ENCODE data around the gene KCND3.

DNA sequence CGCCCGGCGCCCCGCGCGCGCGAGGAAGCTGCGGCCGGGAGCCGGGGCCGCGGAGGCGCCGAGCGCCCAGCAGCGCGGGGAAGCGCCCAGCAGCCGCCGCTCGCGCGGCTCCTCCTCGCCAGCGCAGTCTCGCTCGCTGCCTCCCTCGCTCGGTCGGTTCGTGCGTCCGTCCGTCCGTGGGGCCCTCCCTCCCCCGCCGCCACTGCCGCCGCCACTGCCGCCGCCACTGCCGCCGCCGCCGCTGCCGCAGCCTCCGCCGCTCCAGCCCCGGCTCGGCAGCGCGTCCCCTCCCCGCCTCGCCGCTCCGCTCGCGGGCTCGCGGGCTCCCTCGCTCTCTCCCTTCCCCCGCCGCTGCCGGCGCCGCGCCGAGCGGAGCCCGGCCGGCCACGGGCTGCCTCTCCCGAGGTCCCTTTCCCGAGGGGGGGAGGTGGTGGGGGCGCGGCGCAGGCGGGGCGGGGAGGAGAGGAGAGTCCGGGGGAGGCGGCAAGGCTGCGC is at the start of gene KCND3:
- TF ChIP-seq, protein P1, sequence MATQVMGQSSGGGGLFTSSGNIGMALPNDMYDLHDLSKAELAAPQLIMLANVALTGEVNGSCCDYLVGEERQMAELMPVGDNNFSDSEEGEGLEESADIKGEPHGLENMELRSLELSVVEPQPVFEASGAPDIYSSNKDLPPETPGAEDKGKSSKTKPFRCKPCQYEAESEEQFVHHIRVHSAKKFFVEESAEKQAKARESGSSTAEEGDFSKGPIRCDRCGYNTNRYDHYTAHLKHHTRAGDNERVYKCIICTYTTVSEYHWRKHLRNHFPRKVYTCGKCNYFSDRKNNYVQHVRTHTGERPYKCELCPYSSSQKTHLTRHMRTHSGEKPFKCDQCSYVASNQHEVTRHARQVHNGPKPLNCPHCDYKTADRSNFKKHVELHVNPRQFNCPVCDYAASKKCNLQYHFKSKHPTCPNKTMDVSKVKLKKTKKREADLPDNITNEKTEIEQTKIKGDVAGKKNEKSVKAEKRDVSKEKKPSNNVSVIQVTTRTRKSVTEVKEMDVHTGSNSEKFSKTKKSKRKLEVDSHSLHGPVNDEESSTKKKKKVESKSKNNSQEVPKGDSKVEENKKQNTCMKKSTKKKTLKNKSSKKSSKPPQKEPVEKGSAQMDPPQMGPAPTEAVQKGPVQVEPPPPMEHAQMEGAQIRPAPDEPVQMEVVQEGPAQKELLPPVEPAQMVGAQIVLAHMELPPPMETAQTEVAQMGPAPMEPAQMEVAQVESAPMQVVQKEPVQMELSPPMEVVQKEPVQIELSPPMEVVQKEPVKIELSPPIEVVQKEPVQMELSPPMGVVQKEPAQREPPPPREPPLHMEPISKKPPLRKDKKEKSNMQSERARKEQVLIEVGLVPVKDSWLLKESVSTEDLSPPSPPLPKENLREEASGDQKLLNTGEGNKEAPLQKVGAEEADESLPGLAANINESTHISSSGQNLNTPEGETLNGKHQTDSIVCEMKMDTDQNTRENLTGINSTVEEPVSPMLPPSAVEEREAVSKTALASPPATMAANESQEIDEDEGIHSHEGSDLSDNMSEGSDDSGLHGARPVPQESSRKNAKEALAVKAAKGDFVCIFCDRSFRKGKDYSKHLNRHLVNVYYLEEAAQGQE (tag by site-specific recombination; IDR thresholded peaks at IDR 0.05), result no peak
- TF ChIP-seq, protein P2, sequence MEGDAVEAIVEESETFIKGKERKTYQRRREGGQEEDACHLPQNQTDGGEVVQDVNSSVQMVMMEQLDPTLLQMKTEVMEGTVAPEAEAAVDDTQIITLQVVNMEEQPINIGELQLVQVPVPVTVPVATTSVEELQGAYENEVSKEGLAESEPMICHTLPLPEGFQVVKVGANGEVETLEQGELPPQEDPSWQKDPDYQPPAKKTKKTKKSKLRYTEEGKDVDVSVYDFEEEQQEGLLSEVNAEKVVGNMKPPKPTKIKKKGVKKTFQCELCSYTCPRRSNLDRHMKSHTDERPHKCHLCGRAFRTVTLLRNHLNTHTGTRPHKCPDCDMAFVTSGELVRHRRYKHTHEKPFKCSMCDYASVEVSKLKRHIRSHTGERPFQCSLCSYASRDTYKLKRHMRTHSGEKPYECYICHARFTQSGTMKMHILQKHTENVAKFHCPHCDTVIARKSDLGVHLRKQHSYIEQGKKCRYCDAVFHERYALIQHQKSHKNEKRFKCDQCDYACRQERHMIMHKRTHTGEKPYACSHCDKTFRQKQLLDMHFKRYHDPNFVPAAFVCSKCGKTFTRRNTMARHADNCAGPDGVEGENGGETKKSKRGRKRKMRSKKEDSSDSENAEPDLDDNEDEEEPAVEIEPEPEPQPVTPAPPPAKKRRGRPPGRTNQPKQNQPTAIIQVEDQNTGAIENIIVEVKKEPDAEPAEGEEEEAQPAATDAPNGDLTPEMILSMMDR (tag by site-specific recombination; IDR thresholded peaks at IDR 0.05), result no peak
- no peak for TF ChIP-seq ZBTB21 (tag by site-specific recombination; IDR thresholded peaks at IDR 0.05)
- TF ChIP-seq ZBTB7A (tag by site-specific recombination; IDR thresholded peaks at IDR 0.05; ENCODE audit: low read depth), result no peak
